ENCODE data around the gene SLC25A10.

Gene SLC25A10

GRCh38 chr17:81715107-81715871, 3.2 kb downstream of the SLC25A10 start:
- no peak for TF ChIP-seq CTCF (IDR thresholded peaks at IDR 0.05; ENCODE audit: low read depth, low read length)
- peaks cover 68% of the 10 kb centered on the region for H3K36me3 ChIP-seq
- peak overlapping the region; percentile 95 for H3K27ac ChIP-seq
- H3K4me3 ChIP-seq (ENCODE audit: low read depth, low read length), result peak overlapping the region; percentile 7
- H3K27me3 ChIP-seq (ENCODE audit: insufficient read depth, low read depth, severe bottlenecking), result no peaks in the 10 kb centered on the region
- peak; percentile 93 for DNase-seq
- no peaks in the 10 kb centered on the region for H3K9me3 ChIP-seq (ENCODE audit: severe bottlenecking)

GRCh38 chr17:81715872-81716673, 4.0 kb downstream of the SLC25A10 start:
- Histone ChIP-seq H3K27ac (peak overlapping the region; percentile 95), H3K27me3 (ENCODE audit: insufficient read depth, low read depth, severe bottlenecking) (no peaks in the 10 kb centered on the region), H3K9me3 (ENCODE audit: severe bottlenecking) (no peaks in the 10 kb centered on the region), H3K4me3 (ENCODE audit: low read depth, low read length) (no peak overlapping the region), H3K36me3 (peaks cover 75% of the 10 kb centered on the region)
- peak; percentile 66 for TF ChIP-seq CTCF (IDR thresholded peaks at IDR 0.05; ENCODE audit: low read depth, low read length)
- DNase-seq, result no peak

GRCh38 chr17:81716674-81716996, 4.6 kb downstream of the SLC25A10 start:
- Histone ChIP-seq H3K9me3 (ENCODE audit: severe bottlenecking) (no peaks in the 10 kb centered on the region), H3K4me3 (ENCODE audit: low read depth, low read length) (no peak overlapping the region), H3K27ac (peak overlapping the region; percentile 95), H3K36me3 (peaks cover 75% of the 10 kb centered on the region), H3K27me3 (ENCODE audit: insufficient read depth, low read depth, severe bottlenecking) (no peaks in the 10 kb centered on the region)
- no peak for DNase-seq
- TF ChIP-seq CTCF (IDR thresholded peaks at IDR 0.05; ENCODE audit: low read depth, low read length), result no peak

- Histone ChIP-seq H3K27ac (no peak overlapping the region), H3K4me3 (ENCODE audit: low read depth, low read length) (no peak overlapping the region), H3K27me3 (ENCODE audit: insufficient read depth, low read depth, severe bottlenecking) (no peaks in the 10 kb centered on the region), H3K36me3 (peaks cover 75% of the 10 kb centered on the region), H3K9me3 (ENCODE audit: severe bottlenecking) (no peaks in the 10 kb centered on the region)
- no peak for TF ChIP-seq CTCF (IDR thresholded peaks at IDR 0.05; ENCODE audit: low read depth, low read length)
- DNase-seq, result no peak
Measured at GRCh38 chr17:81717049-81717765, 5.1 kb downstream of the SLC25A10 start.

- H3K27ac ChIP-seq, result no peak overlapping the region
- peaks cover 71% of the 10 kb centered on the region for H3K36me3 ChIP-seq
- H3K4me3 ChIP-seq (ENCODE audit: low read depth, low read length), result no peak overlapping the region
- DNase-seq, result no peak
- H3K27me3 ChIP-seq (ENCODE audit: insufficient read depth, low read depth, severe bottlenecking), result no peaks in the 10 kb centered on the region
- TF ChIP-seq CTCF (IDR thresholded peaks at IDR 0.05; ENCODE audit: low read depth, low read length), result no peak
- no peaks in the 10 kb centered on the region for H3K9me3 ChIP-seq (ENCODE audit: severe bottlenecking)
Measured at GRCh38 chr17:81717766-81718089, 5.6 kb downstream of the SLC25A10 start.
